Kidney (tissue), 14 donors: ENCODE measurements around the gene NBAS. TPM values are rescaled to one million over a fixed set of nuclear protein-coding genes. Genes with fewer than 3 reads are reported as not detected.

Experiments
- DNase-seq, 5 donors: peaks; one replicate each; pipeline ENCODE4 v3.0.0-alpha.2; 2013 to 2020
- FAIRE-seq: peaks from 2 replicates; lab custom pipeline; 2012; peaks lifted over from hg19 to GRCh38; lab: Jason Lieb, UNC
- H3K27ac ChIP-seq, 2 donors: one replicate each; pipeline ENCODE4 v1.7.0; 2013; ENCODE audit warnings: low read depth in 2 of 2, low read length in 2 of 2, inconsistent platforms in 1 of 2
- H3K27me3 ChIP-seq: one replicate; pipeline ENCODE4 v1.7.1; 2013; ENCODE audit warnings: low read length, inconsistent platforms; ENCODE audit not compliant: control insufficient read depth, insufficient read depth
- H3K36me3 ChIP-seq, 3 donors: one replicate each; pipeline versions ENCODE4 v1.7.0 to v1.7.1; 2013; ENCODE audit warnings: low read length in 3 of 3, control low read depth in 1 of 3, inconsistent platforms in 1 of 3; ENCODE audit not compliant: insufficient read depth in 3 of 3, control insufficient read depth in 2 of 3
- H3K4me1 ChIP-seq, 3 donors: one replicate each; pipeline versions ENCODE4 v1.7.0 to v1.7.1; 2013; ENCODE audit warnings: low read length in 3 of 3, inconsistent platforms in 1 of 3, low read depth in 1 of 3; ENCODE audit not compliant: control insufficient read depth in 2 of 3, insufficient read depth in 2 of 3
- H3K4me3 ChIP-seq, 3 donors: one replicate each; pipeline versions ENCODE4 v1.7.0 to v1.8.1; 2013; ENCODE audit warnings: low read length in 3 of 3, control low read depth in 1 of 3, inconsistent platforms in 1 of 3
- H3K9ac ChIP-seq, 3 donors: one replicate each; pipeline versions ENCODE4 v1.7.0 to v1.7.1; 2013; ENCODE audit warnings: low read length in 3 of 3, control low read depth in 1 of 3, inconsistent platforms in 1 of 3
- H3K9me3 ChIP-seq, 3 donors: one replicate each; pipeline versions ENCODE4 v1.7.0 to v1.7.1; 2013; ENCODE audit warnings: low read length in 3 of 3, control low read depth in 1 of 3, inconsistent platforms in 1 of 3; ENCODE audit not compliant: control insufficient read depth in 2 of 3, insufficient read depth in 1 of 3
- intact Hi-C: fragments of 100-400 bp; cut with DNase I; formaldehyde crosslinking; loops from one replicate; pipeline ENCODE4 v1.11.1; 2022
- polyA plus RNA-seq: library from polyadenylated mRNA; stranded (reverse); fragments of 350-450 nt; fragmentation: Illumina TruSeq; extraction: RNeasy Lipid Tissue Mini Kit (QIAGEN cat#74804); gene quantifications from one replicate; pipeline ENCODE4 v1.2.3, GENCODE V29; 2014; ENCODE audit warnings: low read depth, low replicate concordance; ENCODE audit not compliant: insufficient read depth
- total RNA-seq: library from RNA; stranded (reverse); fragmentation: NEBNext Ultra II Directional; extraction: Animal tissue kit (Norgen Biotek cat#: 25700); gene quantifications from one replicate; pipeline ENCODE4 v1.2.1, GENCODE V29; 2021
- TF ChIP-seq, protein P1 (sequence below): IDR thresholded peaks from 3 replicates; pipeline ENCODE4 v1.5.1; 2012; ENCODE audit warnings: mild to moderate bottlenecking, moderate library complexity, borderline replicate concordance; ENCODE audit not compliant: insufficient read depth; ENCODE audit errors: extremely low read depth
- donor health status: control.
- donor health status: control.
- donor health status: control.
- donor health status: control.
- donor health status: control.
- donor health status: DM: yes; HTN: yes; CAD: no.
- donor health status: Normal renal cell carcinoma (clear cell type).

Gene NBAS
- total and polyA plus RNA-seq, 2 donors from 2014 or later: 40.8 to 44.2 TPM

- intact Hi-C loops: no loop called here
- FAIRE-seq (no peak), DNase-seq (no peak)
- Histone ChIP-seq H3K4me1 (no peaks in the 10 kb centered on the region), H3K4me3 (no peak overlapping the region), H3K36me3 (no peaks in the 10 kb centered on the region), H3K27me3 (no peaks in the 10 kb centered on the region), H3K9ac (no peak overlapping the region), H3K9me3 (no peaks in the 10 kb centered on the region), H3K27ac (no peak overlapping the region)
- TF ChIP-seq, protein P1, sequence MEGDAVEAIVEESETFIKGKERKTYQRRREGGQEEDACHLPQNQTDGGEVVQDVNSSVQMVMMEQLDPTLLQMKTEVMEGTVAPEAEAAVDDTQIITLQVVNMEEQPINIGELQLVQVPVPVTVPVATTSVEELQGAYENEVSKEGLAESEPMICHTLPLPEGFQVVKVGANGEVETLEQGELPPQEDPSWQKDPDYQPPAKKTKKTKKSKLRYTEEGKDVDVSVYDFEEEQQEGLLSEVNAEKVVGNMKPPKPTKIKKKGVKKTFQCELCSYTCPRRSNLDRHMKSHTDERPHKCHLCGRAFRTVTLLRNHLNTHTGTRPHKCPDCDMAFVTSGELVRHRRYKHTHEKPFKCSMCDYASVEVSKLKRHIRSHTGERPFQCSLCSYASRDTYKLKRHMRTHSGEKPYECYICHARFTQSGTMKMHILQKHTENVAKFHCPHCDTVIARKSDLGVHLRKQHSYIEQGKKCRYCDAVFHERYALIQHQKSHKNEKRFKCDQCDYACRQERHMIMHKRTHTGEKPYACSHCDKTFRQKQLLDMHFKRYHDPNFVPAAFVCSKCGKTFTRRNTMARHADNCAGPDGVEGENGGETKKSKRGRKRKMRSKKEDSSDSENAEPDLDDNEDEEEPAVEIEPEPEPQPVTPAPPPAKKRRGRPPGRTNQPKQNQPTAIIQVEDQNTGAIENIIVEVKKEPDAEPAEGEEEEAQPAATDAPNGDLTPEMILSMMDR: no peak
Measured at GRCh38 chr2:15568874-15569273, 7.7 kb upstream of the NBAS start.

DNA sequence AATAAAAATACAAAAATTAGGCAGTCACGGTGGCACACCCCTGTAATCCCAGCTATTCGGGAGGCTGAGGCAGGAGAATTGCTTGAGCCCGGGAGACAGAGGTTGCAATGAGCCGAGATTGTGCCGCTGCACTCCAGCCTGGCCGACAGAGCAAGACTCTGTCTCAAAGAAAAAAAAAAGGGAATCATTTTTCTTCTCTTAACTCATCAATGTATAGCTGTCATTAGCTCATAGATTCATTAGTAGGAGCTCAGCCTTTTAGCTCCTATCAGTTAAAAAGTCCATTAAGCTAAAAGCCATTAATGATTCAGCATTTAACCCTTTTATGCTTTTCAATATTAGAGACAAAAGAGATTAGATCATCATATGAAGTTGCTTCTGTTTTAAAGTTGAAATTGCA is 5.8 kb upstream of the NBAS start:
- Histone ChIP-seq H3K27ac (no peak overlapping the region), H3K4me3 (no peak overlapping the region), H3K9ac (no peak overlapping the region), H3K36me3 (no peaks in the 10 kb centered on the region), H3K4me1 (no peaks in the 10 kb centered on the region), H3K9me3 (no peaks in the 10 kb centered on the region), H3K27me3 (no peaks in the 10 kb centered on the region)
- TF ChIP-seq, protein P1: no peak
- intact Hi-C loops: no loop called here
- no peak for DNase-seq
- no peak for FAIRE-seq

DNA sequence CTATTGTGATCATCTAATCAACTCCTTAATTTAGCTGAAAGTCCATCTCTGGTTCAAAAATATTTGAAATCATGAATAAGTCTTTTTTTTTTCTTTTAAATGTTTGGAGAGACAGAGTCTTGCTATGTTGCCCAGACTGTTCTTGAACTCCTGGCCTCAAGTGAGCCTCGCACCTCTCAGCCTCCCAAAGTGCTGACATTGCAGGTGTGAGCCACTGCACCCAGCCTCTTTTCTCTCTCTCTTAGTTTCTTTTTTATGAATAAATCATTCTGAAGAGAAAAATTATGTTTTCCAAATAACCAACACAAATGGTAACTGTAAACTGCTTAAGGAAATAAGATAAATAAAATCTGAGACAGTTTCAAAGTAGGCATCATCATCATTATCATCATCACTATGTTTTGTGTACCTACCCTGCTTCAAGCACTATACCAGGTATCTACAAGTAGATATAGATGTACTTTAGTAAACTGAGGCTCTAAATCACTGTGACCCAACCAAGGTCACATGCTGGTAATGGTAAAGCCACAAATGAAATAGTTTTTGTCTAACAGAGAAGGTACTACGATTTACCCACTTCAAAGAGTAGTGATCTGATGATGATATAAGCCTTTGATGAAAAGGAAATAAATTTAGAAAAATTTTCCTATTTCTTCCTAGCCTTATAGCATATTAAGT is 5.0 kb upstream of the NBAS start:
- TF ChIP-seq, protein P1: no peak
- FAIRE-seq: no peak
- intact Hi-C loops: no loop called here
- Histone ChIP-seq H3K27me3 (no peaks in the 10 kb centered on the region), H3K9ac (no peak overlapping the region), H3K4me3 (no peak overlapping the region), H3K36me3 (no peaks in the 10 kb centered on the region), H3K27ac (no peak overlapping the region), H3K9me3 (no peaks in the 10 kb centered on the region), H3K4me1 (no peaks in the 10 kb centered on the region)
- DNase-seq: no peak

DNA sequence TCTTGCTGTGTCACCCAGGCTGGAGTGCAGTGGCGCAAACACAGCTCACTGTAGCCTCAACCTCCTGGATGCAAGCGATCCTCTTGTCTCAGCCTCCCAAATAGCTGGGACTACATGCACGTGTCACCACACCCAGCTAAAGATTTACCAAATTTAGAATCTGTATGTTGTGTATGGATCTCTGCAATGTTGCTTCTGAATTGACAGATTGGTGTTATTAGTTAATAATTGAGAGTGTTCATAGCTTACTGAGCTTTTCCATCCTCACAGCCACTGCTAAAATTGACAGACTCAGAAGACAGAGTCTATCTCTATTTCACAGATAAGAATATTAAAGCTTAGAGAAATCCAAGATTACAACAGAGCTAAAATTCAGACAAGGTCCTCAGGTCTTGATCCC is 4.3 kb upstream of the NBAS start:
- Histone ChIP-seq H3K27me3 (no peaks in the 10 kb centered on the region), H3K4me3 (no peak overlapping the region), H3K27ac (no peak overlapping the region), H3K36me3 (no peaks in the 10 kb centered on the region), H3K4me1 (no peaks in the 10 kb centered on the region), H3K9ac (no peak overlapping the region), H3K9me3 (no peaks in the 10 kb centered on the region)
- TF ChIP-seq, protein P1: no peak
- intact Hi-C loops: no loop called here
- DNase-seq (no peak), FAIRE-seq (no peak)
